CD14-positive monocyte (primary cell): ENCODE results near the gene CDH23. TPM values are rescaled to one million over a fixed set of nuclear protein-coding genes. Genes with fewer than 3 reads are reported as not detected.

Experiments used
- DNase-seq, 3 donors: peaks; one replicate each; pipeline ENCODE4 v3.0.0-alpha.2; 2011 to 2022
- H2AFZ ChIP-seq: 2 replicates; pipeline ENCODE4 v1.6.0; 2012; ENCODE audit warnings: mild to moderate bottlenecking, low read depth, low read length, inconsistent platforms; ENCODE audit not compliant: insufficient read depth, poor library complexity, severe bottlenecking
- H3K27ac ChIP-seq, 2 donors: 1 replicate in 1 of 2; 2 replicates in 1 of 2; pipeline ENCODE4 v1.5.1; 2012 to 2013; ENCODE audit warnings: low read length in 2 of 2, control low read depth in 1 of 2, inconsistent platforms in 1 of 2, low read depth in 1 of 2, mild to moderate bottlenecking in 1 of 2
- H3K27me3 ChIP-seq, 2 donors: one replicate each; pipeline versions ENCODE4 v1.6.0 to v1.6.1; 2011 to 2013; ENCODE audit warnings: low read length in 2 of 2; ENCODE audit not compliant: control insufficient read depth in 2 of 2, insufficient read depth in 2 of 2
- H3K36me3 ChIP-seq, 2 donors: replicated peaks in 1 of 2; 1 replicate in 1 of 2; 2 replicates in 1 of 2; pipeline versions ENCODE4 v1.5.1 to v1.6.1; 2012 to 2013; ENCODE audit warnings: low read length in 2 of 2, control low read depth in 1 of 2, inconsistent platforms in 1 of 2, mild to moderate bottlenecking in 1 of 2; ENCODE audit not compliant: insufficient read depth in 2 of 2, control insufficient read depth in 1 of 2
- H3K4me1 ChIP-seq, 2 donors: 1 replicate in 1 of 2; 2 replicates in 1 of 2; pipeline versions ENCODE4 v1.5.1 to v1.6.1; 2012 to 2013; ENCODE audit warnings: low read length in 2 of 2, control low read depth in 1 of 2, inconsistent platforms in 1 of 2, mild to moderate bottlenecking in 1 of 2, moderate library complexity in 1 of 2; ENCODE audit not compliant: insufficient read depth in 2 of 2, control insufficient read depth in 1 of 2
- H3K4me2 ChIP-seq: replicated peaks from 2 replicates; pipeline ENCODE3; 2012; ENCODE audit warnings: low read length, moderate library complexity, mild to moderate bottlenecking; ENCODE audit not compliant: poor library complexity, severe bottlenecking; ENCODE audit errors: extremely low read depth
- H3K4me3 ChIP-seq, 3 experiments: fragments of 200-600 bp in 1 of 3; sonication (generic) in 1 of 3; replicated peaks in 1 of 3; 1 replicate in 2 of 3; 2 replicates in 1 of 3; pipeline ENCODE4 v1.5.1; 2011 to 2013; ENCODE audit warnings: low read length in 3 of 3, mild to moderate bottlenecking in 3 of 3, control low read depth in 2 of 3, low read depth in 2 of 3, inconsistent platforms in 1 of 3, moderate library complexity in 1 of 3
- H3K79me2 ChIP-seq: 2 replicates; pipeline ENCODE4 v1.6.0; 2012; ENCODE audit warnings: mild to moderate bottlenecking, control low read depth, inconsistent platforms, low read length, moderate library complexity; ENCODE audit not compliant: insufficient read depth
- H3K9ac ChIP-seq: 2 replicates; pipeline ENCODE4 v1.6.0; 2017; ENCODE audit warnings: low read length, mild to moderate bottlenecking; ENCODE audit not compliant: insufficient read depth, poor library complexity, severe bottlenecking
- H3K9me3 ChIP-seq, 2 donors: replicated peaks in 1 of 2; 1 replicate in 1 of 2; 2 replicates in 1 of 2; pipeline versions ENCODE4 v1.5.1 to v1.6.1; 2012 to 2013; ENCODE audit warnings: low read length in 2 of 2, control low read depth in 1 of 2; ENCODE audit not compliant: control insufficient read depth in 1 of 2, insufficient read depth in 1 of 2
- H4K20me1 ChIP-seq: 2 replicates; pipeline ENCODE4 v1.6.0; 2012; ENCODE audit warnings: mild to moderate bottlenecking, low read length, control low read depth, moderate library complexity; ENCODE audit not compliant: insufficient read depth
- H3K27ac Mint-ChIP-seq, 7 donors: one replicate each; pipeline ENCODE4 v1.8.0; 2020; ENCODE audit warnings: mild to moderate bottlenecking in 7 of 7, mixed read lengths in 7 of 7, moderate library complexity in 6 of 7, inconsistent platforms in 2 of 7
- H3K27me3 Mint-ChIP-seq, 3 donors: one replicate each; pipeline ENCODE4 v1.8.0; 2021 to 2022; ENCODE audit warnings: low read depth in 3 of 3, mild to moderate bottlenecking in 3 of 3, mixed read lengths in 3 of 3, moderate library complexity in 3 of 3, inconsistent platforms in 1 of 3
- H3K36me3 Mint-ChIP-seq, 2 donors: one replicate each; pipeline ENCODE4 v1.8.0; 2020; ENCODE audit warnings: mixed read lengths in 2 of 2, inconsistent platforms in 1 of 2, mild to moderate bottlenecking in 1 of 2
- H3K4me1 Mint-ChIP-seq: one replicate; pipeline ENCODE4 v1.8.0; 2020; ENCODE audit warnings: mild to moderate bottlenecking, mixed read lengths
- H3K4me3 Mint-ChIP-seq, 2 donors: one replicate each; pipeline ENCODE4 v1.8.0; 2020; ENCODE audit warnings: mild to moderate bottlenecking in 2 of 2, mixed read lengths in 2 of 2, moderate library complexity in 1 of 2
- H3K9me3 Mint-ChIP-seq, 7 donors: one replicate each; pipeline ENCODE4 v1.8.0; 2020 to 2022; ENCODE audit warnings: mixed read lengths in 7 of 7, mild to moderate bottlenecking in 6 of 7, moderate library complexity in 6 of 7, inconsistent platforms in 2 of 7
- CTCF ChIP-seq: fragments of 200-600 bp; IDR thresholded peaks from one replicate; pipeline ENCODE4 v1.8.0; 2022; ENCODE audit warnings: antibody characterized with exemption, mild to moderate bottlenecking
- WGBS: methylation state at CpG from one replicate; pipeline ENCODE4 v1.1.5; 2013; ENCODE audit warnings: missing lambda C conversion rate; ENCODE audit not compliant: insufficient coverage; 5-methylcytosine and 5-hydroxymethylcytosine counted together
- intact Hi-C, 2 donors: fragments of 100-400 bp; cut with micrococcal nuclease; formaldehyde crosslinking; loops; one replicate each; pipeline versions ENCODE4 v1.15.0 to v1.15.1; 2023
- polyA plus RNA-seq, 3 donors: library from polyadenylated mRNA; depleted of rRNA in 1 of 3; unstranded in 2 of 3; stranded (reverse) in 1 of 3; fragments of 300-500 nt in 2 of 3; fragments of >200 nt in 1 of 3; fragmentation: Illumina TruSeq in 2 of 3; gene quantifications; 1 replicate in 2 of 3; 2 replicates in 1 of 3; pipeline ENCODE4 v1.2.3, GENCODE V29; 2012 to 2021

CDH23 gene
- polyA plus RNA-seq, 3 donors: 8.2 to 36.2 (median 10.5) TPM

DNA sequence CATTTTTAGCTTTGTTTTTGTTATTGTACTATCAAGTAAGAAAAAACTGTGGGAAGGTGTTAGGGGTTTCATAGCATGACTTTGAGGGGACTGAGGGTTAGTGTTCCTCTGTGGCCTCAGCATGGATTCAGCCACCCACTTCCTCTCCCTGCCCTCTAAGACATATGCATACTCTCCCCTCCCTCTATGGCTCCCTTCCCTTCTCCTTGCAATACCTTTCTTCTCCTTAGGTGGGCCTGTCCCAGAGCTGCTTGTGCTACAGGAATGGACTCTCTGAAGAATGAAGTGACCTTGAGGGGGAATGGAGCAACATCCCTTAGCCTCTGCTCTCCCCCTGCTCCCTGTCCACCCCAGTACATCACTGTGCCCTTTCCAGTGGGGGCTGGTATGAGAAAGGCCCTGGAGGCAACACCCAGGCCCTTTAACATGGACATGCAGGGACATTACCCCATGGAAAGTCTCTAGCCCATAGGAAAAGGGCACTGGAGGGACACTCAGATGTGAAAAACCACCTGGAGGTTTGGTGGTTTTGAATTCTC, 22.4 kb downstream of the CDH23 start:
- H3K36me3 Mint-ChIP-seq: no peaks in the 10 kb centered on the region
- DNase-seq: no peak
- peaks cover 0 to 2% of the 10 kb centered on the region in 2 donors for H3K27me3 ChIP-seq
- no peak overlapping the region for H3K4me2 ChIP-seq
- no peaks in the 10 kb centered on the region for H4K20me1 ChIP-seq
- no peaks in the 10 kb centered on the region for H3K4me1 ChIP-seq
- H3K4me3 ChIP-seq: no peak overlapping the region
- no peaks in the 10 kb centered on the region for H3K79me2 ChIP-seq
- H3K36me3 ChIP-seq: no peaks in the 10 kb centered on the region
- peaks cover 10 to 19% (median 12%) of the 10 kb centered on the region in 3 donors for H3K27me3 Mint-ChIP-seq
- no peaks in the 10 kb centered on the region for H3K9me3 ChIP-seq
- H3K9me3 Mint-ChIP-seq: peaks cover 0 to 7% (median 0%) of the 10 kb centered on the region in 7 donors
- intact Hi-C loops: no loop called here
- H3K9ac ChIP-seq: no peak overlapping the region
- no peak overlapping the region for H3K4me3 Mint-ChIP-seq
- no peak overlapping the region for H3K27ac Mint-ChIP-seq
- no peak for TF ChIP-seq CTCF
- H3K4me1 Mint-ChIP-seq: no peaks in the 10 kb centered on the region
- H3K27ac ChIP-seq: no peak overlapping the region
- no peak overlapping the region for H2AFZ ChIP-seq

GRCh38 chr10:71419750-71420149, 23.0 kb downstream of the CDH23 start:
- no peak overlapping the region for H3K9ac ChIP-seq
- H2AFZ ChIP-seq: no peak overlapping the region
- H3K4me1 ChIP-seq: no peaks in the 10 kb centered on the region
- DNase-seq: no peak
- H3K4me2 ChIP-seq: no peak overlapping the region
- Mint-ChIP-seq H3K36me3 (no peaks in the 10 kb centered on the region), H3K4me3 (no peak overlapping the region), H3K27me3 (peaks cover 8 to 18% (median 14%) of the 10 kb centered on the region in 3 donors), H3K27ac (no peak overlapping the region), H3K9me3 (peaks cover 0 to 7% (median 0%) of the 10 kb centered on the region in 7 donors), H3K4me1 (no peaks in the 10 kb centered on the region)
- H3K27ac ChIP-seq: no peak overlapping the region
- intact Hi-C loops: no loop called here
- no peaks in the 10 kb centered on the region for H3K36me3 ChIP-seq
- H4K20me1 ChIP-seq: no peaks in the 10 kb centered on the region
- no peaks in the 10 kb centered on the region for H3K79me2 ChIP-seq
- H3K9me3 ChIP-seq: no peaks in the 10 kb centered on the region
- no peak for TF ChIP-seq CTCF
- no peaks in the 10 kb centered on the region for H3K27me3 ChIP-seq
- H3K4me3 ChIP-seq: no peak overlapping the region
- 85% methylated on average over 1 of the region's 2 CpGs for WGBS
